Activated B cell treated with CpG ODN at 0.5 μM for 24 hours (primary cell): ENCODE results near the gene GAB1. TPM values are rescaled to one million over a fixed set of nuclear protein-coding genes. Genes with fewer than 3 reads are reported as not detected.

ENCODE experiments used
- ATAC-seq: fragments of 200-7000 bp; cut with Tn5 transposase; one replicate; pipeline ENCODE4 v1.10.0; 2021; ENCODE audit warnings: low read depth, mild to moderate bottlenecking, moderate library complexity
- CTCF ChIA-PET: fragments of 350-600 bp; sonication (Branson Sonifier 250); formaldehyde crosslinking; loops from one replicate; lab custom pipeline; 2021; ENCODE audit warnings: antibody characterized with exemption; lab: Charles Lee
- POLR2A ChIA-PET: fragments of 350-600 bp; sonication (Branson Sonifier 250); formaldehyde crosslinking; loops from one replicate; lab custom pipeline; 2021; ENCODE audit warnings: antibody characterized with exemption; lab: Charles Lee
- DNase-seq: peaks from one replicate; pipeline ENCODE4 v3.0.0; 2022
- H3K27ac Mint-ChIP-seq: one replicate; pipeline ENCODE4 v1.8.0; 2020; ENCODE audit warnings: mixed read lengths
- H3K27me3 Mint-ChIP-seq: one replicate; pipeline ENCODE4 v1.8.0; 2021; ENCODE audit warnings: mixed read lengths
- H3K36me3 Mint-ChIP-seq: one replicate; pipeline ENCODE4 v1.8.0; 2021; ENCODE audit warnings: low read depth, mixed read lengths
- H3K4me1 Mint-ChIP-seq: one replicate; pipeline ENCODE4 v1.8.0; 2021; ENCODE audit warnings: mixed read lengths
- H3K4me3 Mint-ChIP-seq: one replicate; pipeline ENCODE4 v1.8.0; 2020; ENCODE audit warnings: mild to moderate bottlenecking, mixed read lengths
- H3K9me3 Mint-ChIP-seq: one replicate; pipeline ENCODE4 v1.8.0; 2020; ENCODE audit warnings: mixed read lengths
- intact Hi-C: fragments of 100-400 bp; cut with micrococcal nuclease; formaldehyde crosslinking; loops from one replicate; pipeline ENCODE4 v1.15.1; 2024
- total RNA-seq: library from RNA; stranded (reverse); gene quantifications from 2 replicates; pipeline ENCODE4 v1.2.3, GENCODE V29; 2022
- TF ChIP-seq, protein P1 (sequence below): fragments of 200-600 bp; IDR thresholded peaks from one replicate; pipeline ENCODE4 v1.8.0; 2022; ENCODE audit warnings: antibody characterized with exemption, mild to moderate bottlenecking

GAB1 gene
- total RNA-seq, 1 donor from 2014 or later: 12.0 TPM

DNA sequence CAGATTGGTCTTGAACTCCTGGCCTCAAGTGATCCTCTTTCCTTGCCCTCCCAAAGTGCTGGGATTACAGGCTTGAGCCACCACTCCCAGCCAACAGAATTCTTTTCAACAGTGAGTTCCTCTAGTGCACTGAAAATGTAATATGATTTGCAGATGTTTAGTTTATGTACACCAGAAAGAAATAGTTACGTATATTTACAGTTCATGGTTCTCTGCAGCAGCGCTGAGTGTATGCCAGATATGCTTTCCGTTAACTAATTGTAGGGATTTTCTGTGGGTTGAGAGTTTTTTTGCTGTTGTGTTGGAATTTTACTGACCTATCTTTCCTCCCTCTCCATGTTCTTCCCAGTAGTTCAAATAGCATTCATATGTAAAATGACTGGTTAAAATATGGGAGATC is 44.0 kb downstream of the GAB1 start:
- ChIA-PET CTCF (no interaction called here), POLR2A (no interaction called here)
- Mint-ChIP-seq H3K27ac (peak overlapping the region; percentile 33), H3K4me3 (no peak overlapping the region), H3K9me3 (no peaks in the 10 kb centered on the region), H3K36me3 (no peaks in the 10 kb centered on the region), H3K27me3 (no peaks in the 10 kb centered on the region), H3K4me1 (peaks cover 84% of the 10 kb centered on the region)
- TF ChIP-seq, protein P1, sequence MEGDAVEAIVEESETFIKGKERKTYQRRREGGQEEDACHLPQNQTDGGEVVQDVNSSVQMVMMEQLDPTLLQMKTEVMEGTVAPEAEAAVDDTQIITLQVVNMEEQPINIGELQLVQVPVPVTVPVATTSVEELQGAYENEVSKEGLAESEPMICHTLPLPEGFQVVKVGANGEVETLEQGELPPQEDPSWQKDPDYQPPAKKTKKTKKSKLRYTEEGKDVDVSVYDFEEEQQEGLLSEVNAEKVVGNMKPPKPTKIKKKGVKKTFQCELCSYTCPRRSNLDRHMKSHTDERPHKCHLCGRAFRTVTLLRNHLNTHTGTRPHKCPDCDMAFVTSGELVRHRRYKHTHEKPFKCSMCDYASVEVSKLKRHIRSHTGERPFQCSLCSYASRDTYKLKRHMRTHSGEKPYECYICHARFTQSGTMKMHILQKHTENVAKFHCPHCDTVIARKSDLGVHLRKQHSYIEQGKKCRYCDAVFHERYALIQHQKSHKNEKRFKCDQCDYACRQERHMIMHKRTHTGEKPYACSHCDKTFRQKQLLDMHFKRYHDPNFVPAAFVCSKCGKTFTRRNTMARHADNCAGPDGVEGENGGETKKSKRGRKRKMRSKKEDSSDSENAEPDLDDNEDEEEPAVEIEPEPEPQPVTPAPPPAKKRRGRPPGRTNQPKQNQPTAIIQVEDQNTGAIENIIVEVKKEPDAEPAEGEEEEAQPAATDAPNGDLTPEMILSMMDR: no peak
- intact Hi-C loops: loop anchor here (1.0 kb wide), 1 partner anchor 9 kb away; no protein-coding TSS in a partner anchor
- ATAC-seq (no peak), DNase-seq (no peak)

DNA sequence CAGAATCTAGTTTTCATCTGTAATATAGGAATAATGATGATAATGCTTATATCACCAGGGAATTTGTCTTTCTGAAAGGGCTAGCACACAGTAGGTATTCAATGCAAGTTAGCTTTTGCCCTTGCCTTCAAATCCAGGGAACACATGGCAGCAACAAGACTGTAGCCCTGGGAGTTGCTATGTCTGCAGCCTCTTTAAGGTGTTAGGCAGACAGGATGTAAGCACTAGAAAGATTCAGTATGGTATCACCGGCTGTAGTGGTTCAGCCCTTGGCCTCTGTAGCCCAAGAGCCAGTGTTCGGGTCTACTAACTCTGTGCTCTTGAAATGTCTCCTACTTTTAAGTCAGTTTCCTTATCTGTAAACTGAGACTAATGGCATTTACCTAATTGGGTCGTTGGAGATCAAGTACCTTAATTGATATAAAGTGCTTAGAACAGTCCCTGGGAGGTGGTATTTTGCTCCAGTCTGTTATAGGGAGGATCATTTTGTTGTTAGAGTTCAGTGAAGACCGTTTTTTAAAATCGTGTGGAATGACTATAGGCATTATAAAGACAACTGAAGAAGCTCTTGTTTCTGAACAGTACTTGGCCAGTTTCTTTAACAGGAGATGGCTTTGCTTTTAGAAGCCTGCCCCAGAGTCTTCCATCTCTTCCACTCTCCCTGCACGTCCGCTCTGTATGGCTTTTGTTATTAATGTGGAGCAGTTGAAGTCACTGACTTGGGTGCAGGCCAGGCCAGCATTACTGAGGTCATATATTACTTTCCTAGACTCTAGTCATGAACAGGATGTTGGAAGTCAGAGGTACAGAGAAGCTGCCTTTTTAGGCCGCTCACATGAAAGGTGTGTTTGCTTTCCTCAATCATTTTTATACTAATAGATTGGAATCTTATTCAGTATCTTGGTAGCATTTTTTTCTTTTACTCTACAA is 44.8 kb downstream of the GAB1 start:
- Mint-ChIP-seq H3K27ac (peak overlapping the region; percentile 75), H3K9me3 (no peaks in the 10 kb centered on the region), H3K27me3 (no peaks in the 10 kb centered on the region), H3K36me3 (no peaks in the 10 kb centered on the region), H3K4me3 (peak overlapping the region; percentile 33), H3K4me1 (peaks cover 76% of the 10 kb centered on the region)
- ATAC-seq (peak; percentile 42), DNase-seq (no peak)
- intact Hi-C loops: loop anchor here (1.0 kb wide), 2 partner anchors 8 to 22 kb away; no protein-coding TSS in a partner anchor
- ChIA-PET CTCF (no interaction called here), POLR2A (no interaction called here)
- TF ChIP-seq, protein P1: no peak

DNA sequence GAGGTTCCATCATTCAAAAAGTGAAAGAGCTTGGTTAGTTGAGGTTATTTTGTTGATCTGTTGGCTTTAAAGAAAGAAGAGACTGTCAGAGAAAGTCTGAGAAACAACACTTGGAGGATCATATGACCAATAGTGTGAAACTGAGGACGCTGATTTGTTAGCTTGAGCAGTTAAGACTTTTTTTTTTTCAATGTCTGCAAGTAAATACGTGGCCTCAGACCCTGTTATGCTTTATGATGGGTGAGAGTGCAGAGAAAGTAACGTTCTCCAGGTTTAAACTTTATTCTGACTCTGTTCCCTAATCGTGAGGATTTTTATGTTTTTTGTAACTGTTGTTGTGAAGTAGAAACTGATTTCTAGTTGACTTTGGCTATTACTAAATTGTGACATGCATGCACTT is 45.9 kb downstream of the GAB1 start:
- intact Hi-C loops: loop anchor here (1.0 kb wide), 1 partner anchor 21 kb away; no protein-coding TSS in a partner anchor
- H3K4me3 Mint-ChIP-seq: peak overlapping the region; percentile 21

GRCh38 chr4:143383005-143383574 is 46.4 kb downstream of the GAB1 start:
- peak overlapping the region; percentile 21 for H3K4me3 Mint-ChIP-seq

More for the DNA sequence above, 45.9 kb downstream of the GAB1 start:
- CTCF ChIA-PET: interaction anchor here (1.2 kb wide), 1 partner anchor 19 kb away, joined by 3 read pairs; no protein-coding TSS in a partner anchor
- H3K36me3 Mint-ChIP-seq: no peaks in the 10 kb centered on the region
- peak overlapping the region; percentile 66 for H3K27ac Mint-ChIP-seq
- TF ChIP-seq, protein P1: no peak
- H3K9me3 Mint-ChIP-seq: no peaks in the 10 kb centered on the region
- DNase-seq: no peak
- H3K4me1 Mint-ChIP-seq: peaks cover 69% of the 10 kb centered on the region
- H3K27me3 Mint-ChIP-seq: no peaks in the 10 kb centered on the region
- POLR2A ChIA-PET: interaction anchor here (0.9 to 1.6 kb wide), 2 partner anchors 46 to 131 kb away, joined by 7 to 8 read pairs; partner anchors contain the start of genes GAB1 and SMARCA5
- no peak for ATAC-seq

More at GRCh38 chr4:143383005-143383574, 46.4 kb downstream of the GAB1 start:
- TF ChIP-seq, protein P1: no peak
- Mint-ChIP-seq H3K9me3 (no peaks in the 10 kb centered on the region), H3K27me3 (no peaks in the 10 kb centered on the region), H3K36me3 (no peaks in the 10 kb centered on the region), H3K4me1 (peaks cover 69% of the 10 kb centered on the region), H3K27ac (peak overlapping the region; percentile 66)
- DNase-seq: no peak
- POLR2A ChIA-PET: interaction anchor here (0.7 to 1.6 kb wide), 4 partner anchors 8 to 130 kb away, joined by 3 to 8 read pairs (median 6); partner anchors contain the start of genes GAB1 and SMARCA5
- intact Hi-C loops: no loop called here
- ATAC-seq: no peak
- CTCF ChIA-PET: interaction anchor here (1.2 kb wide), 1 partner anchor 18 kb away, joined by 3 read pairs; no protein-coding TSS in a partner anchor
